ENCODE measurements around the gene RELN. TPM values are rescaled to one million over a fixed set of nuclear protein-coding genes. Genes with fewer than 3 reads are reported as not detected.

The RELN gene
- total RNA-seq, 1 experiment from 2014 or later: 0.10 TPM

DNA sequence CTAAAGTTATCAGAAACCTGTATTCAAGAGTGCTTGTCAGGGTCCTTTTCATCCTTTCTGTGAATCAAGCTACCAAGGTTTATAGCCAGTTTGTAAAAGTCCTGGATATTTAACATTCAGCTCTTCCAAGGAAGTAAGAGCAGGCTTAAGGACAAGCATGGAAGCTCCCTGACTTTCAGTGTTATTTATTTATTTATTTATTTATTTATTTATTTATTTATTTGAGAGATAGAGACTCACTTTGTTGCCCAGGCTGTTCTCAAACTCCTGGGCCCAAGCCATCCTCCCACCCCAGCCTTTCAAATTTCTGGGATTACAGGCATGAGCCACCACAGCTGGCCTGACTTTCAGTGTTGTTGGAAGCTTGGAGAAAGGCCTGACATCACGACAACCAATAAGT is 44.4 kb upstream of the RELN start:
- Histone ChIP-seq H3K9me3 (ENCODE audit: control insufficient read depth, insufficient read depth, low read depth, low read length) (no peaks in the 10 kb centered on the region), H3K4me1 (ENCODE audit: control insufficient read depth, insufficient read depth, low read length) (no peaks in the 10 kb centered on the region), H3K4me3 (ENCODE audit: low read depth in 2 of 2, low read length in 2 of 2) (no peak overlapping the region), H3K27me3 (ENCODE audit: control insufficient read depth, insufficient read depth, low read length) (no peaks in the 10 kb centered on the region; the same call in 1 of the 2 replicates), H3K36me3 (ENCODE audit: control insufficient read depth, insufficient read depth, low read length) (no peaks in the 10 kb centered on the region), H3K27ac (ENCODE audit: low read length) (no peak overlapping the region)
- no peak for TF ChIP-seq SIN3A (IDR thresholded peaks at IDR 0.05; ENCODE audit: borderline replicate concordance, insufficient read depth, low read depth, low read length)
- TF ChIP-seq, protein P1, sequence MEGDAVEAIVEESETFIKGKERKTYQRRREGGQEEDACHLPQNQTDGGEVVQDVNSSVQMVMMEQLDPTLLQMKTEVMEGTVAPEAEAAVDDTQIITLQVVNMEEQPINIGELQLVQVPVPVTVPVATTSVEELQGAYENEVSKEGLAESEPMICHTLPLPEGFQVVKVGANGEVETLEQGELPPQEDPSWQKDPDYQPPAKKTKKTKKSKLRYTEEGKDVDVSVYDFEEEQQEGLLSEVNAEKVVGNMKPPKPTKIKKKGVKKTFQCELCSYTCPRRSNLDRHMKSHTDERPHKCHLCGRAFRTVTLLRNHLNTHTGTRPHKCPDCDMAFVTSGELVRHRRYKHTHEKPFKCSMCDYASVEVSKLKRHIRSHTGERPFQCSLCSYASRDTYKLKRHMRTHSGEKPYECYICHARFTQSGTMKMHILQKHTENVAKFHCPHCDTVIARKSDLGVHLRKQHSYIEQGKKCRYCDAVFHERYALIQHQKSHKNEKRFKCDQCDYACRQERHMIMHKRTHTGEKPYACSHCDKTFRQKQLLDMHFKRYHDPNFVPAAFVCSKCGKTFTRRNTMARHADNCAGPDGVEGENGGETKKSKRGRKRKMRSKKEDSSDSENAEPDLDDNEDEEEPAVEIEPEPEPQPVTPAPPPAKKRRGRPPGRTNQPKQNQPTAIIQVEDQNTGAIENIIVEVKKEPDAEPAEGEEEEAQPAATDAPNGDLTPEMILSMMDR (IDR thresholded peaks at IDR 0.05): no peak
- no peak for TF ChIP-seq TCF7L2 (IDR thresholded peaks at IDR 0.05; ENCODE audit: low read depth, low read length)
- TF ChIP-seq POLR2AphosphoS5 (IDR thresholded peaks at IDR 0.05; ENCODE audit: low read depth, low read length): no peak
- TF ChIP-seq, protein P2, sequence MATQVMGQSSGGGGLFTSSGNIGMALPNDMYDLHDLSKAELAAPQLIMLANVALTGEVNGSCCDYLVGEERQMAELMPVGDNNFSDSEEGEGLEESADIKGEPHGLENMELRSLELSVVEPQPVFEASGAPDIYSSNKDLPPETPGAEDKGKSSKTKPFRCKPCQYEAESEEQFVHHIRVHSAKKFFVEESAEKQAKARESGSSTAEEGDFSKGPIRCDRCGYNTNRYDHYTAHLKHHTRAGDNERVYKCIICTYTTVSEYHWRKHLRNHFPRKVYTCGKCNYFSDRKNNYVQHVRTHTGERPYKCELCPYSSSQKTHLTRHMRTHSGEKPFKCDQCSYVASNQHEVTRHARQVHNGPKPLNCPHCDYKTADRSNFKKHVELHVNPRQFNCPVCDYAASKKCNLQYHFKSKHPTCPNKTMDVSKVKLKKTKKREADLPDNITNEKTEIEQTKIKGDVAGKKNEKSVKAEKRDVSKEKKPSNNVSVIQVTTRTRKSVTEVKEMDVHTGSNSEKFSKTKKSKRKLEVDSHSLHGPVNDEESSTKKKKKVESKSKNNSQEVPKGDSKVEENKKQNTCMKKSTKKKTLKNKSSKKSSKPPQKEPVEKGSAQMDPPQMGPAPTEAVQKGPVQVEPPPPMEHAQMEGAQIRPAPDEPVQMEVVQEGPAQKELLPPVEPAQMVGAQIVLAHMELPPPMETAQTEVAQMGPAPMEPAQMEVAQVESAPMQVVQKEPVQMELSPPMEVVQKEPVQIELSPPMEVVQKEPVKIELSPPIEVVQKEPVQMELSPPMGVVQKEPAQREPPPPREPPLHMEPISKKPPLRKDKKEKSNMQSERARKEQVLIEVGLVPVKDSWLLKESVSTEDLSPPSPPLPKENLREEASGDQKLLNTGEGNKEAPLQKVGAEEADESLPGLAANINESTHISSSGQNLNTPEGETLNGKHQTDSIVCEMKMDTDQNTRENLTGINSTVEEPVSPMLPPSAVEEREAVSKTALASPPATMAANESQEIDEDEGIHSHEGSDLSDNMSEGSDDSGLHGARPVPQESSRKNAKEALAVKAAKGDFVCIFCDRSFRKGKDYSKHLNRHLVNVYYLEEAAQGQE (IDR thresholded peaks at IDR 0.05; ENCODE audit: insufficient read depth in 1 of 2, low read depth in 2 of 2, low read length in 1 of 2): no peak
- intact Hi-C loops (cut with micrococcal nuclease; ENCODE audit: unreplicated experiment) (no loop called here), in situ Hi-C loops (cut with HindIII; ENCODE audit: low pct_unique_long_range_greater_than_20kb, low sequenced_read_pairs) (no loop called here)
- ChIA-PET CTCF (no interaction called here), POLR2A (no interaction called here)
- DNase-seq (ENCODE audit: low read depth, low spot score) (no peak), ATAC-seq (no peak)
- no TSS peak for BruUV-seq (replicated peaks)

DNA sequence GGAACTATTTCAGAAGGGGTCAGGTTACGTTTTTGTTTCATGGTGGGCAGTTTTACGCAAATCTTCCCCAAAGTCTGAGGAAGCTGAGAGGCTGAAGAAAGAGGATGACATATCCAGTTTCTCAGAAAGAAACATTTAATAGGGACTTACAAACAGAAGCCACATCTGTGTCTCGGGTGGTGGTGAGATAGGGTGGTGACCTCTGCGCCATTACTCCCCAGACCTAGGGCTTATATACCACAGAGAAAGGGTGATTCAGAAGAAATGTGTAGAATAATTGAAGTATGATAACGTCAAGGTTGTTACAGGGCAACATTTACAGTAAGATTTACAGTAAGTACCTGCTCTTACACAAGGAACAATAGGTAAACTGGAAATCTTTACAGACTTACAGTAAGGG is 43.0 kb upstream of the RELN start:
- H3K27ac ChIP-seq (ENCODE audit: low read length): no peak overlapping the region
- no peaks in the 10 kb centered on the region for H3K4me1 ChIP-seq (ENCODE audit: control insufficient read depth, insufficient read depth, low read length)
- TF ChIP-seq SIN3A (IDR thresholded peaks at IDR 0.05; ENCODE audit: borderline replicate concordance, insufficient read depth, low read depth, low read length) (no peak), TCF7L2 (IDR thresholded peaks at IDR 0.05; ENCODE audit: low read depth, low read length) (no peak), POLR2AphosphoS5 (IDR thresholded peaks at IDR 0.05; ENCODE audit: low read depth, low read length) (no peak)
- TF ChIP-seq, protein P2 (IDR thresholded peaks at IDR 0.05; ENCODE audit: insufficient read depth in 1 of 2, low read depth in 2 of 2, low read length in 1 of 2): no peak
- TF ChIP-seq, protein P1 (IDR thresholded peaks at IDR 0.05): no peak
- H3K27me3 ChIP-seq (ENCODE audit: control insufficient read depth, insufficient read depth, low read length): no peaks in the 10 kb centered on the region; the same call in 1 of the 2 replicates
- CTCF ChIA-PET: no interaction called here
- in situ Hi-C loops (cut with HindIII; ENCODE audit: low pct_unique_long_range_greater_than_20kb, low sequenced_read_pairs) (no loop called here), intact Hi-C loops (cut with micrococcal nuclease; ENCODE audit: unreplicated experiment) (no loop called here)
- POLR2A ChIA-PET: no interaction called here
- no peaks in the 10 kb centered on the region for H3K36me3 ChIP-seq (ENCODE audit: control insufficient read depth, insufficient read depth, low read length)
- BruUV-seq (replicated peaks): no TSS peak
- H3K4me3 ChIP-seq (ENCODE audit: low read depth in 2 of 2, low read length in 2 of 2): no peak overlapping the region
- no peak for DNase-seq (ENCODE audit: low read depth, low spot score)
- ATAC-seq: no peak
- no peaks in the 10 kb centered on the region for H3K9me3 ChIP-seq (ENCODE audit: control insufficient read depth, insufficient read depth, low read depth, low read length)

Measured in Panc1 (cell line).